Measurements from ENCODE around the gene C4orf51. TPM values are rescaled to one million over a fixed set of nuclear protein-coding genes. Genes with fewer than 3 reads are reported as not detected.

C4orf51 gene
- total RNA-seq (2022; extraction: Qiagen RNA extraction; ENCODE audit: low read depth): not detected in 5 replicates

GRCh38 chr4:145679991-145680455 lies at the start of gene C4orf51:
TSS of gene C4orf51 (plus strand) at chr4:145680146. CDS start at chr4:145680204, 58 bp downstream.

Other genes starting within 250 kb of the C4orf51 start
- 9.3 to 13.0 TPM (median 11.7 TPM) in 5 replicates for gene SMAD1, start 198.3 kb upstream of the C4orf51 start, total RNA-seq (2022; extraction: Qiagen RNA extraction; ENCODE audit: low read depth)
- 1.6 to 2.4 TPM (median 1.8 TPM) in 5 replicates for gene MMAA, start 60.8 kb upstream of the C4orf51 start, total RNA-seq (2022; extraction: Qiagen RNA extraction; ENCODE audit: low read depth)

Measured in A549 treated with DMSO at 1 μM for 4 hours (cell line).